ENCODE data around the gene ENPP6.

DNA sequence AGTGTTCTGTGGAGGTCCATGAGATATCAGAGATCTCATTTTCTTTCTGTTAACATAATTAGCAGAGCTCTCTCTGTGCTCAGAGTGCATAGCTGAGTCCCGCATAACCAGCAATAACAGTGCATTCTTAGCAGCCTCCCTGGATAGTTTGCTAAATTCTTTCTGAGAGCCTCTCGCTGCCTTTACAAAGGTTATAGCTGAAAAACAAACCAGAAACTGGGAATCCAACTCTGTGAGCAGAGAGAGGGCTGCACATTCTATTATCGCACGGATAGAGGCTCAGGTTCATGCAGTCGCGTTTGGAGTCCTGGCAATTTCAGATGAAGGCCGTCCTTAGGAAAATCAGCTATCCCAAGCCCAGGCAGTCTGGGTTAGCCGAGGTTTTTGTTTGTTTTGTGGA, 1.2 kb downstream of the ENPP6 start:
- TF ChIP-seq, protein P1, sequence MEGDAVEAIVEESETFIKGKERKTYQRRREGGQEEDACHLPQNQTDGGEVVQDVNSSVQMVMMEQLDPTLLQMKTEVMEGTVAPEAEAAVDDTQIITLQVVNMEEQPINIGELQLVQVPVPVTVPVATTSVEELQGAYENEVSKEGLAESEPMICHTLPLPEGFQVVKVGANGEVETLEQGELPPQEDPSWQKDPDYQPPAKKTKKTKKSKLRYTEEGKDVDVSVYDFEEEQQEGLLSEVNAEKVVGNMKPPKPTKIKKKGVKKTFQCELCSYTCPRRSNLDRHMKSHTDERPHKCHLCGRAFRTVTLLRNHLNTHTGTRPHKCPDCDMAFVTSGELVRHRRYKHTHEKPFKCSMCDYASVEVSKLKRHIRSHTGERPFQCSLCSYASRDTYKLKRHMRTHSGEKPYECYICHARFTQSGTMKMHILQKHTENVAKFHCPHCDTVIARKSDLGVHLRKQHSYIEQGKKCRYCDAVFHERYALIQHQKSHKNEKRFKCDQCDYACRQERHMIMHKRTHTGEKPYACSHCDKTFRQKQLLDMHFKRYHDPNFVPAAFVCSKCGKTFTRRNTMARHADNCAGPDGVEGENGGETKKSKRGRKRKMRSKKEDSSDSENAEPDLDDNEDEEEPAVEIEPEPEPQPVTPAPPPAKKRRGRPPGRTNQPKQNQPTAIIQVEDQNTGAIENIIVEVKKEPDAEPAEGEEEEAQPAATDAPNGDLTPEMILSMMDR (conservative IDR thresholded peaks at IDR 0.05; ENCODE audit: low read depth, low read length): no peak
- no peak for TF ChIP-seq EZH2 (IDR thresholded peaks at IDR 0.05; ENCODE audit: borderline replicate concordance, low read depth, low read length, poor library complexity, severe bottlenecking)
